GM12878 (cell line): ENCODE data around the gene ATP2C2.

Experiments used
- ETV6 ChIP-seq, 2 experiments: fragments of 450-650 bp in 1 of 2; IDR thresholded peaks in 1 of 2; conservative IDR thresholded peaks in 1 of 2; 2 replicates each; pipeline ENCODE4 v1.6.1; 2014; ENCODE audit warnings: antibody characterized with exemption in 1 of 2, borderline replicate concordance in 1 of 2, low read depth in 1 of 2, mild to moderate bottlenecking in 1 of 2, moderate library complexity in 1 of 2
- POLR2AphosphoS5 ChIP-seq: IDR thresholded peaks from 2 replicates; pipeline ENCODE4 v1.6.1; 2011; ENCODE audit warnings: mild to moderate bottlenecking, low read length, inconsistent platforms

DNA sequence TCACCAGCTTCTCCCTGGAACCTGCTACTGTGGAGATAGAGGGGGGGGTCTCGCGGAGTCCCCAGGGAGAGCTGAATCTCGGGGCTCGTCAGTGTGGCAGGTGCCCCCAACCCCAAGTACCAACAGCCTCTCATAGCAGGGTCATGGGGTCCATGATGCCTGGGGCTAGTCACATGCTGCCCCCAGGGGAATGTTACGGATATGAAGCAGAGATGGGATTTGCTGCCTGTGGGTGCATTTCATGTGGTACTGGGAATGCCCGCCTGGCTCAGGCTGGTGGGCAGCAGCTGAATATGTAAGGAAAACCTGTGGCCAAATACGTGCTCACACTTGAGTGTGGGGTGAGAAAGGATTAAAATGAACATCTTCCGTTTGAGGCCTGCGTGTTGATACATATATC is 86.7 kb downstream of the ATP2C2 start:
- TF ChIP-seq POLR2AphosphoS5 = no peak
- no peak for TF ChIP-seq ETV6 (conservative IDR thresholded peaks at IDR 0.05 in 1 of 2, IDR thresholded peaks at IDR 0.05 in 1 of 2; ENCODE audit: borderline replicate concordance in 1 of 2, low read depth in 1 of 2)
